ENCODE results near the gene LDB3. TPM values are rescaled to one million over a fixed set of nuclear protein-coding genes. Genes with fewer than 3 reads are reported as not detected.

The LDB3 gene, protein sequence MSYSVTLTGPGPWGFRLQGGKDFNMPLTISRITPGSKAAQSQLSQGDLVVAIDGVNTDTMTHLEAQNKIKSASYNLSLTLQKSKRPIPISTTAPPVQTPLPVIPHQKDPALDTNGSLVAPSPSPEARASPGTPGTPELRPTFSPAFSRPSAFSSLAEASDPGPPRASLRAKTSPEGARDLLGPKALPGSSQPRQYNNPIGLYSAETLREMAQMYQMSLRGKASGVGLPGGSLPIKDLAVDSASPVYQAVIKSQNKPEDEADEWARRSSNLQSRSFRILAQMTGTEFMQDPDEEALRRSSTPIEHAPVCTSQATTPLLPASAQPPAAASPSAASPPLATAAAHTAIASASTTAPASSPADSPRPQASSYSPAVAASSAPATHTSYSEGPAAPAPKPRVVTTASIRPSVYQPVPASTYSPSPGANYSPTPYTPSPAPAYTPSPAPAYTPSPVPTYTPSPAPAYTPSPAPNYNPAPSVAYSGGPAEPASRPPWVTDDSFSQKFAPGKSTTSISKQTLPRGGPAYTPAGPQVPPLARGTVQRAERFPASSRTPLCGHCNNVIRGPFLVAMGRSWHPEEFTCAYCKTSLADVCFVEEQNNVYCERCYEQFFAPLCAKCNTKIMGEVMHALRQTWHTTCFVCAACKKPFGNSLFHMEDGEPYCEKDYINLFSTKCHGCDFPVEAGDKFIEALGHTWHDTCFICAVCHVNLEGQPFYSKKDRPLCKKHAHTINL
- 1.3 TPM for total RNA-seq
- long read RNA-seq, partial matches to known transcripts = 4 of 7 reads
- long read RNA-seq, other reads (novel, unspliced or antisense) = 3 of 7 reads

DNA sequence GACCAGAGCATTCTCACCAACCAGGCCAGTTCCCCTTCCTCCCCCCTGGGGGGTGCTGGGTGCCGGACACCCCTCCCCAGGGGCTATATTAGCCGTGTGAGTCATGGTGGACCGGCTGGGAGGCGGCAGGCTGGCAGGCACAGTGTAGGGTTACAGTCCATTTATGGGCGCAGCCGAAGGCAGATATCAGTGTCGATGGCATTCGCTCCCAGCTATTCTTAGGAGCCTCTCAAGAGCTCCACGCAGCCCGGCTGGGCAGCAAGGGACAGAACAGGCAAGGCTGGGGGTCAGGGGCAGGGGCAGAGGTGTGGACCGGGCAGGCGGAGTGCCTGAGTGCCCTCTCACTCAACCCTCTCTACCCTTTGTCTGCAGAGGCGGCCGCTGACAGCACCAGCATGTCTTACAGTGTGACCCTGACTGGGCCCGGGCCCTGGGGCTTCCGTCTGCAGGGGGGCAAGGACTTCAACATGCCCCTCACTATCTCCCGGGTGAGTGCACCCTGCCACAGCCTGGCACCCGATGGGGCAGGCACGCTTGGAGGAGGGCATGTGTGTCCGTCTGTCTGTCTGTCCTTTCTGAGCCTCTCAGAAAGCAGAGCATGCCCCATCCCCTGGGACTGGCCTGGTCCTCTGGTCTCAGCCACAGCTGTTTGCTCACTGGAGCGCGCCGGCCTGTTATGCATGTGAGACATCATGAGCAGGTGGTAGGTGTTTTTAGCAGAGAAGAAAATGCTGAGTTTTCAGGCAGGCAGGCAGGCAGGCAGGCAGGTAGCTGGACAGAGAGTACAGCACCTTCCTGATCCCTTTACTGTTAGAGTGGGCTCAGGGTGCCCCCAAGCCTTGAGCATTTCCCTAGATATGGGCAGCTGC is at the start of gene LDB3:
Gene LDB3, plus strand, starts transcription at position 215 of the 869 bp plus-strand sequence. Its CDS starts 181 bp downstream, at position 396.
- no peak for DNase-seq (ENCODE audit: low spot score)

DNA sequence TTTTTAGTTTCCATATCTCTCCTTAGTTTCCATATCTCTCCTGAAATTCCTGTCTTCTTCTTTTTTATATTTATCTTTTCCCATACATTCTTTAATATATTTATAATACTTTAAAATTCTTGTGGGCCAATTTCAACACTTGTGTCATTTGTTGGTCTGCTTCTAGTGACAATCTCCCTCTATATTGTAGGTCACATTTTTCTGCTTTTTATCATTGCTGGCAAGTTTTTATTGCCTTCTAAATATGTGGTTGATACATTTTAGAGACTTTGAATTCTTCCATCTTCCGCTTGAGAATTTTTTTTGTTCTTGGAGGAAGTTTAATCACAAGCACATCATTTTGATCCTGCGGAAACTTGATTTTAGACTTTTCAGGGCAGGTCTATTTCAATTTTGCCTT is 40.0 kb upstream of the LDB3 start:
- DNase-seq (ENCODE audit: low spot score) = no peak

DNA sequence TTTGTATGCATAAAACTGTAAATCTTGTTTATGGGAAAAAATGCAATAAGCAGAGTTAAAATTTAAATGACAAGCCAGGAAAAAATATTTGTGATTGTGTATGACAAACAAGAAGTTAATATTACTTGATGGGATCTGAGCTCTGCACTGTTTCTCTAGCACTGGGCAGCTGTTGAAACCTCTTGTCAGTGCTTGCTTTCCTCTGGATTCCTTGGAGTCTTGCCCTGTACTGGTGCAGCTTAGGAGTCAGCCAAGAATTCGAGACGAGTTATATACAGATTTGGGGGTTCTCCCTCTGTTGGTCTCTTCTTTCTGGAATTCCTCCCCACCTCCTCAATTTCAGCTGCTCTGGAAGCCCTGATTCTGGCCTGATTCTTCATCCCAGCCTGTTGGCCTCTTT is 38.2 kb upstream of the LDB3 start:
- DNase-seq (ENCODE audit: low spot score) = no peak

DNA sequence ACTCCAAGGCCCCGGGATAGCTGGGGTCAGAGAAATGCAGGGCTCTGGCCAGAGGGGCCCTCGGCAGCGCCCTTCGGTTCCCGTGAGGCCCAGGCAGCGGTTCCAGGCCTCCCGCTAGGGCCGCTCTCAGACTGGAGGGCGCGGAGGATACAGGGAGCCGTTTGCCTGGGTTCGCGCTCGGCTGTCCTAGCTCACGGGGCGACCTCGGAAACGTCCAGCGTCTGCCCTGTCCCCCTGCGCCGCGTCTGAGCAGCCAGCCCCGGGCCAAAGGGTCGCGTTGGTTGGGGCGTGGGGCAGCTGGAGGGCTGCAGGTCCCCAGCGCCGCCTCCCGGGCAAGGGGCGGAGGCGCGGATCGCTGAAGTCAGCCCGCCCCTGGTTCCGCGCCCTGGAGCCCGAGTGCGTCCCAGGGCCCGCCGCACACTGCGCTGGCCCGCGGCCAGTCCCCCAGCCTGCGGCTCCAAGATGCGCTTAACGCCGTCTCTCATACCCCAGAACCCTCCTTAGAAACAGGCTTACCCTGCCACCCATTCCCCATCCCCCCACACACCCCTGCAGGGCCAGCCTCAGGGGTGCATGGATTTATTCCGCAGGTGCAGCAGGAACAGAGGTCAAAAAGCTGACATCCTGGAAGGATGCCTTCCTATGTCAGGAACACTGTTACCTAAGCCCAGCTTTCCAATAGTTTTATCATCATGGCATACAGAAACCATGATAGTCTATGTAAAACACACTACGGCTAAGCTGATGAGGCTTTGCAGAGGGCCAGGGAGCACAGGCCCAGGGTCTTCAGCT is 36.1 kb upstream of the LDB3 start:
- no peak for DNase-seq (ENCODE audit: low spot score)

DNA sequence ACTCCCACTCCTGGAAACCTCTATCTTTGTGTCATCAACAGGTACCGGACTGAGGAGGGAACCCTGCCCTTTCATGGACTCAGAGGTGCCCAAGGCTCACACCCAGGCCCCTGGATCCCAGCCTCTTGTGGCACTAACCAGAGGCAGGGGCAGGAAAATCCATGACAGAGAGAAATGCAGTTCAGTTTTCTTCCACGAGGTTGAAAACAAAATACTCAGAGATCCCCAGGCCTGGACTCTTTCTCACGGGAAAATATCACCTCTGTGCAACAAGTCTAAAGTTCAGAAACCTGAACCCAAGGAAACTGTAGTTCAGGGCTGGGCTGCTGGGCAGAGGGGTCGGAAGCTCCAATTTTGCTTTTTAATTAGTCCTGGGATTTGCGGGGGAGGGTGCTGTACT is 35.4 kb upstream of the LDB3 start:
- DNase-seq (ENCODE audit: low spot score) = no peak

DNA sequence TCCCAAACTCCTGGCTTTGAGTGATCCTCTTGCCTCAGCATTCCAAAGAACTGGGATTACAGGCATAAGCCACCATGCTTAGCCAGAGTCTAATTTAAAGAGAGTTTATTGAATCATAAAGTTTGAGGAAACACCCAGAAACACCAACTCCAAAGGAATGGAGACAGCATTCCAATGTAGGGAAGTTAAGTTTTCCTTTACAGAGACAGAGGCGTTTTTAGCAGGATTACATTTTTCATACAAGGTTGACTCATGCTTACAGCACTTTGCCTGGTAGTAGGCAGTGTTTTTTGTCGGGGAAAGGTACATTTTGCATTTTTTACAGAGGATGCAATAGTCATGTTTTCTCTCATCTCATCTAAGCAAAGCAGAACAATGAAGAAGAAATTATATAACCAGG is 32.9 kb upstream of the LDB3 start:
- DNase-seq (ENCODE audit: low spot score) = no peak

DNA sequence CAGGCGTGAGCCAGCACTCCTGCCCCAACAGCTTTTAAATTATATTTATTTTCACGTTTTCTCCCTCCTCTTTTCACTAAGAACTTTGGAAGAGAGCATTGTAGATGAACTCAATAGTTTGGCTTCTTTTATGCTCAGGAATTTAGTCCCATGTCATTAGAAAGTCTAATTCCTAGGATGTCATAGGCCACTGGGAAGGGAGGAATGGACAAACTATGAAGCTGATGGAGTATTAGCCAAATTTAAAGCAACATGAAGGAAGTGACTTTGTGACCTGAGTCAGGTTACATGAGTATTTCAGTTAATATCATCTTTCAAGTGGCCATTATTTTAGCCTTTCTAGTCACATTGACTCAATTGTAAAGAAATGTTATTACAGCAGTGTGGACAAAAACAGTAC is 32.0 kb upstream of the LDB3 start:
- no peak for DNase-seq (ENCODE audit: low spot score)

DNA sequence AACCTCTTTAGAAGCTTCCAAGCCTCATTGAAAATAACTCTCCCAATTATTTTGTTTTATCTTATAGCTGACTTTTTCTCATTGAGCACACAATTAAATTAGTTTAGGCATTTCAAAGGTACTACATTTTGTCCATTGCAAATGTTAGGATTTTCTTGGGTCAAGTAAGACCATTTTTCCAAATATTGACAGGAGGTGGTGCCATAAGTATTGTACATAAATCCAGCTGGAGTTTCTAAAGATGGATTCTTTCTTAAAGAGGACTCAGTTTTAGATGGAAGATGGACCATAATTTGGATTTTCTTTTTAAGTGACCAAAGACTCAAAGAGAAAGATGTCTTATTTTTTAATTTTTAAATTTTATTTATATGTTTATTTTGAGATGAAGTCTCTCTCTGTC is 26.3 kb upstream of the LDB3 start:
- DNase-seq (ENCODE audit: low spot score) = no peak

DNA sequence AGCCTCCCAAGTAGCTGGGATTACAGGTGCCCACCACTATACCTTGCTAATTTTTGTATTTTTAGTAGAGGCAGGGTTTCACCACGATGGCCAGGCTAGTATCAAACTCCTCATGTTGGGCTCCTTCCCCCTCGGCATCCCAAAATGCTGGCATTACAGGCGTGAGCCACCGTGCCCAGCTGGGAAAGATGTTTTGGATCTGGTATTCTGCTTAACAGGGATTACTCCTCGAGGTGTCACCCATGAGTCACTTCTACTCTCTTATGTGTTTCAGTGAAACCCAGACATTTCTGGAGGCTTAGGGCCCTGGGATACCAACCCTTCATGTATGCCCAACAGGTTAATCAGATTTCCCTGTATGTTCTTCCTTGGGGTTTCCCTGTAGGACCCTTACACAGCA is 25.8 kb upstream of the LDB3 start:
- DNase-seq (ENCODE audit: low spot score) = peak; percentile 18

DNA sequence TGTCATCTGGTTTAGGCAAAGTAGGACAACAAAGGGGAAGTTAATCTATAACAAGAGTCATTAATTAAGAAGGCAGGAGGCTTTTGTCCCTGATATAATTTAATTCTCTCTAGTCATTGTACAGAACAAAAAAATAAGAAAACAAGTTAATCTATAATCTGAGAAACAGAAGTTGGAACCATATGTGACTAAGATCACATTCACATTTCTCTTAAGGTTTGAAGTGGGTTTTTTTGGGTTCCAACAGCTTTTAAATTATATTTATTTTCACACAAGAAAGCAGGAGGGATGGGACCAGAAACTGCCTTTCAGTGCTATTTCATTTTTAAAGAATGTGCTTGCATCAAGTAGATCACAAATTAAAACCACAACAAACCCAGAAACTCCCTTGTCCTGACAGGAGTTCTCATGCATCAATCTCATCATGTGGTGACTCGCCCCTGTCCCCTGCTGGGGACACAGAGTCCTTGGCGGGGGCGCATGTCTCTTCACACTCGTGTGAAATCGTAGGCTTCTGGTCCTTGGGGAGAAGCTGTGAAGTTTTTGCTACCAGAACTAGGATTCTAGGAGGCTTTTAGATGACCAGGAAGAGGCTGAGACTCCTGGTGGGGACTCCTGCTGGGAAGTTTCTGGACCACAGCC is 24.0 kb upstream of the LDB3 start:
- DNase-seq (ENCODE audit: low spot score) = peak; percentile 59

DNA sequence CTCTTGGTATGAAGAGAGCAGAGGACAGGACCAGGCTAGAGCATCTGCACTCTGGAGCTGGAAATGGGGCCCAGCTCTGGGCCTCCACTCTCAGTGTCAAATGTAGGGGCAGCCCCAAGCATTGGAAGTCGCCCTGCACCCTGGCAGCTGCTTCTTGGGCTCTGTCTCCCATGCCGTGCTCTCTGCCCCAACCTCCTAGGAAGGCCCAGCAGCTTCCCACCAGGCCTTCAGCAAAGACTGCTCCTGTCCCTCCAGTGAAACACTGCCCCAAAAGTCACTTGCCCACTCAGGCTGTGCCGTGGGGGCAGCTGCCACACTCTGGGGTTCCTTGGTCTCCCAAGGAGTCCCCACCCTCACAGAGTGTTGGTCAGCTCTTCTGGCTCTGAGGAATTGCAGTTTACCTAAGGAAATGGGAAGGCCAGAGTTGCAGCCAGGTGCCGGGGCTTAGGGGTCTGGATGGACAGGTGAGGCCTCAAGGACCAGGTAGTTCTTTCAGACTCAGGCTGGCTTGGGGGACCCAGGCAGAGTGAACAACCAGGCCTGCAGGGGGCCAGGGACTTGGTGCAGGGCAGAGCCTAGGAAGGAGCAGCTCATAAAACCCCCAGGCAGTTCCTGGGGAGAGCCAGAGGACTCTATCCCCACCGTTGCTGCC is 23.4 kb upstream of the LDB3 start:
- peak; percentile 72 for DNase-seq (ENCODE audit: low spot score)

DNA sequence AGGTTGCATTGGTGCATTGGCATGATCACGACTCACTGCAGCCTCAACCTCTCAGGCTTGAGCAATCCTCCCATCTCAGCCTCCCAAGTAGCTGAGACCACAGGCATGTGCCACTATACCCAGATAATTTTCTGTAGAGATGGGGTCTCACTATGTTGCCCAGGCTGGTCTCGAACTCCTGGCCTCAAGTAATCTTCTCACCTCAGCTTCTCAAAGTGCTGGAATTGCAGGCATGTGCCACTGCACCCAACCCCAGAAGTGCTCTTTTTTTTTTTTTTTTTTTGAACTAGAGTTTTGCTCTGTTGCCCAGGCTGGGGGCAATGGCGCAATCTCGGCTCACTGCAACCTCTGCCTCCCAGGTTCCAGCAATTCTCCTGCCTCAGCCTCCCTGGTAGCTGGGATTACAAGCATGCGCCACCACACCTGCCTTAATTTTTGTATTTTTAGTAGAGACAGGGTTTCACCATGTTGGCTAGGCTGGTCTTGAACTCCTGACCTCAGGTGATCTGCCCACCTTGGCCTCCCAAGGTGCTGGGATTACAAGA is 22.6 kb upstream of the LDB3 start:
- DNase-seq (ENCODE audit: low spot score) = peak; percentile 28

DNA sequence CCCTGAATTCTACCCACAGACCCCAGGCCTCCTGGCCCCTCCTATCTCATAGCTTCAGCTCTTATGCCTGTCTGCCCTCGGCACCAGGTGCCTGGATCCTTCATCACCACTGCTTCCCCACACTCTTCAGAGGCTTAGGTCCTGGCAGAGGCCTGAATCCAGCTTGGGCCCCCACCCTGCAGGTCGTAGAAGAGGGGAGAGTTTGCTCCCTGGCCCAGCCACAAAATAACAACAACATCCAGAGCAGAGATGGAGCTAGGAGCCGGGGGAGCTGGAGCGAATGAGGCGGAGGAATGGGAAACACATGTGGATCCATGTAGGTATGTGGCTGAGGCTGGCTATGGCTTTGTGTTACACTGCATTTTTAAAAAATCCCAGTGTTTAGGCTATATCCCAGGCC is 21.8 kb upstream of the LDB3 start:
- peak; percentile 84 for DNase-seq (ENCODE audit: low spot score)

DNA sequence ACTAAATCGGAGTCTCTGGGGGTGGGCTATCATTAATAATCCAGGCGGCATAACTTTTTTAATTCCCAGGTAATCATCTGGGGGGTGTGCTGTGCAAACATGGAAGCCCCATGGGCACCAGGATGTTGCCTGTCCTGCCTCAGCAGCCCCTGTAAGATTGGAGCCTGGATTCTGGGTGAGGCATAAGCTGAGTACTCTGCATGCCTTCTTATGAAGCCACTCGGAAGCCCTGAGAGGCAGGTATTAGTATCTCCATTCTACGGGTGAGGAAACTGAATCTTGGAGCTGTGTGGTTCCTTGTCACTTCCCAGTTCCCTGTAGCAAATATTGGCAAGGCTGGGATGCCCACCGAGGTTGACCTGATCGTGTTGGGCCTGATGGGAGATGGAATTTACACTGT is 21.4 kb upstream of the LDB3 start:
- peak; percentile 35 for DNase-seq (ENCODE audit: low spot score)

DNA sequence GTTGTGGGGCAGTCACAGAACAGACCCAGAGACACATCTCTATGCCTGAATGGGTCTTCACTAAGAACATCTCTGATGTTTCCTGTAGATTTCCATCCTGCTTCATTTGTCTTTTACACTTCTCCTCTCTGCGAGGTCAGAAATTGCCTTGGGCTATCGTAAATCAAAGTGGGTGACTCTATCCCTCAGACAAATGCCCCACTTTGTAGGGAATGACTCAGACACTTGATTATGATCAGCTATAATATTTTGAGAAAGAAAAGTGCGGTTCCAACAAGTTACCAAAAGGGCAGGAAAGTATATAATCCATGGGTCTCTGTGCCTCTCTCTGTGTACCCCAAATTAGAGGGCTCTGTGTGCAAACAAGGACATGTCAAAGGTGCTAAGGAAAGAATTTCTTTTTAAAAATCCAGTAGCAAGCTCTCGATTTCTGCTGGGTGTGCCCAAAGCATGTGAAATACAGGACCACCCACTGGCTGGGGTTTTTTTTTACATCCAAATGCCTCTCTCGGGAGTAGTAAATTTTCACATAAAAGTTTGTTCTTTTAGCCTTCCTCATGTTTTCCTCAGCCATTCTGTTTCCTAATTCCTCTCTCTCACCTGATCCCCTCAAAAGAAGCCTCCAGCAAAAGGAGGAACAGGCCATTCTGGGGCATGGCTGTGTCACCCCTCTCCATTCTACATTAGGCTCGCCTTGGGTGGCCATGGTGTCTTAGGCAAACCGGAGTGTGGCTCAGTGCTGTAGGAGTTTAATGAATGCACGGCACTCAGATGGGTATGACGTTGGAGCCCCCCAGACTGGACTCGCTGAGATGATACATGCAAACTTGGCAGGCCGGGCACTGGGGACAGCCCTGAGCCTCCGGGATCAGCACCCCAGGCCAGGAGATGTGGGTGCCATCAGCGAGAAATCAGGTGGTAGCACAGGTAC is 20.3 kb upstream of the LDB3 start:
- DNase-seq (ENCODE audit: low spot score) = peak; percentile 84

DNA sequence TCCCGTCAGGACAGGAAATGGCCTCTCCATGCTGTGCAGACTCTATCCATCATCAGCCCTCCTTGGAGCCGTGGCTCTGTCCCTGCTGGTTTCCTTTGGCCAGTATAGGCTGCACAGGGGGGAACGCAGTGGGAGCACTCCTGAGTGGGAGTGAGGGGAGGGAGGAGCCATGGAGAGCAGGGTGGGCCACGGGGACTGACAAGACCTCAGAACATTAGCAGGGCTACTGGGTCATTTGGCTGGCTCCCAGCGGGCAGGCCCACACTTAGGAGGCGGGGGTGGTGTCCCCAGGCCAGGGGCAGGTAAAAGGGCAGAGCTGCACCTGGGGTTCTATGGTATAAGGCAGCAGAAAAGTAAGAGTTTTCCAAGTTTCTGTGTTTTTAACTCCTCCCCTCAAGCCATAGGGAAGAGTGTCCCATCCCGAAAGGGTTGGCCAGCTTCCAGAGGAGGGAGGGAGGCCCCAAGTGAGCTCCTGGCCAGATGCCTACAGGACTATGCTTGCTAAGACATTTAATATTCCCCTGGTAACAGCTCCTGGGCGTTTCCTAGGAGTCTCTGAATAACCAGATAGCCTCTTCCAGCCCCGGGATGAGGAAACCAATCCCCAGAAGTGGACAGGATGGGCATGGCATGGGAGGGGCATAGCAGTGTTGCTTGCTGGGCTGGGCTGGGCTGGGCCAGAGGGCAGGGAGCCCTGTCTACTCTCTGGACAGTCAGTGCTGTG is 19.4 kb upstream of the LDB3 start:
- peak; percentile 85 for DNase-seq (ENCODE audit: low spot score)

DNA sequence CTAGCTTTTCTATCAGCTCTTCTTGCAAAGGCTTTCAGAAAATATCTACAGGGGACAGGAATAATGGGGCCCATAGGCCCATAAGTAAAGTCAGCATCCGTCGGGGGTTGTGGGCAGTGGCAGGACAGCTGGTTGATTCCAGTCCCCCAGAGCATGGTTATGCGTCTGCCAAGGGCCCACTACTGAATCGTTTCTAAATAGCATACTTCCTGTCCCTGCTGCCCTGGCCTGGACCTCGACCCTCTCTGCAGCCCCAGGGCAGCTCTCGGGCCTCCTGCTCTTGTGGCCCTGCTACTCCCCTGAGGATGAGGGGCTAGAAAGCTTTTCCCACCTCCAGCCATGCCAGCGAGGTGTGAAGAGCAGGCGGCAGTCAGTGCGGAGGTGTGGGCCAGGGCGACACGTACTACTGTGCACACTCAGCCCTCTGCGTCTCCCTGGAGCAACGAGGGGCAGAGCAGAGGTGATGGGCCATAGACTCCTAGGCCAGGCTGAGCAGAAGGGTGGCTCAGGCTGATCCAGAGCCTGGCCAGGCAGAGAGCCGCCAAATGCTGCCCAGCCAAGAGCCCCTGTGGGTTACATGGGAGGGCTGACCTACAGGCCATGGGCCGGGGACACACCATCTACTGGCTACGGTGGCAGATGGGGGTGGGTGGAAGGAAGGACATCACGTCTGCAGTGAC is 18.7 kb upstream of the LDB3 start:
- DNase-seq (ENCODE audit: low spot score) = peak; percentile 86
